Retinal pigment epithelial cell (primary cell): ENCODE measurements around the gene KAT14.

Source experiments
- DNase-seq: peaks from one replicate; pipeline ENCODE4 v3.0.0-alpha.2; 2010; ENCODE audit warnings: low read depth
- H3K4me3 ChIP-seq: 2 replicates; pipeline ENCODE4 v1.5.1; 2011; ENCODE audit warnings: mild to moderate bottlenecking, low read length, control low read depth, moderate library complexity
- TF ChIP-seq, protein P1 (sequence below): conservative IDR thresholded peaks from 2 replicates; pipeline ENCODE4 v1.5.1; 2011; ENCODE audit warnings: low read depth, low read length, control low read depth, inconsistent platforms

KAT14 gene

DNA sequence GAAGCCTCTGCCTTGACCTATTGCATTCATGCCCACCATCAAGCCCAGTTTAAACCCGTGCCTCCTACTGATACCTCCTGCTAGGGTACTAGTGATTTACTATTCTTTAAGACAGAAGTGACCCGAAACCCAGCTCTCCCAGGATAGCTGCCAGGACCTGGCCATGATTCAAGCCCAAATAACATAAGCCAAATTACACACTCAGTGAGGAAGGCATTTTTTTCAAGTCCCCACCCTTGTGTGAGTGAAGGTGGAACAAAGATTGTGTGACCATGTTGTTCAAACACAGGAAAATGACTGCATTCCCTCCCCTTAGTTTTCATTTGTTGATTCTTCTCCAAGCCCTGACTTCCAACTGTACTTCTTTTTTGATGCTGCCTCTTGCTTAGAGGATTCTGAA is 3.7 kb upstream of the KAT14 start:
- DNase-seq = no peak
- TF ChIP-seq, protein P1, sequence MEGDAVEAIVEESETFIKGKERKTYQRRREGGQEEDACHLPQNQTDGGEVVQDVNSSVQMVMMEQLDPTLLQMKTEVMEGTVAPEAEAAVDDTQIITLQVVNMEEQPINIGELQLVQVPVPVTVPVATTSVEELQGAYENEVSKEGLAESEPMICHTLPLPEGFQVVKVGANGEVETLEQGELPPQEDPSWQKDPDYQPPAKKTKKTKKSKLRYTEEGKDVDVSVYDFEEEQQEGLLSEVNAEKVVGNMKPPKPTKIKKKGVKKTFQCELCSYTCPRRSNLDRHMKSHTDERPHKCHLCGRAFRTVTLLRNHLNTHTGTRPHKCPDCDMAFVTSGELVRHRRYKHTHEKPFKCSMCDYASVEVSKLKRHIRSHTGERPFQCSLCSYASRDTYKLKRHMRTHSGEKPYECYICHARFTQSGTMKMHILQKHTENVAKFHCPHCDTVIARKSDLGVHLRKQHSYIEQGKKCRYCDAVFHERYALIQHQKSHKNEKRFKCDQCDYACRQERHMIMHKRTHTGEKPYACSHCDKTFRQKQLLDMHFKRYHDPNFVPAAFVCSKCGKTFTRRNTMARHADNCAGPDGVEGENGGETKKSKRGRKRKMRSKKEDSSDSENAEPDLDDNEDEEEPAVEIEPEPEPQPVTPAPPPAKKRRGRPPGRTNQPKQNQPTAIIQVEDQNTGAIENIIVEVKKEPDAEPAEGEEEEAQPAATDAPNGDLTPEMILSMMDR = no peak
- no peak overlapping the region for H3K4me3 ChIP-seq

- DNase-seq = no peak
- TF ChIP-seq, protein P1 = no peak
- peak overlapping the region; percentile 90 for H3K4me3 ChIP-seq
Observed at GRCh38 chr20:18138266-18138582, 561 bp downstream of the KAT14 start.

- H3K4me3 ChIP-seq = peak overlapping the region; percentile 90
- TF ChIP-seq, protein P1 = no peak
- DNase-seq = no peak
Observed at GRCh38 chr20:18138639-18139583, 1.2 kb downstream of the KAT14 start.

- H3K4me3 ChIP-seq = no peak overlapping the region
- TF ChIP-seq, protein P1 = no peak
- DNase-seq = no peak
Observed at GRCh38 chr20:18139832-18140231, 2.2 kb downstream of the KAT14 start.

DNA sequence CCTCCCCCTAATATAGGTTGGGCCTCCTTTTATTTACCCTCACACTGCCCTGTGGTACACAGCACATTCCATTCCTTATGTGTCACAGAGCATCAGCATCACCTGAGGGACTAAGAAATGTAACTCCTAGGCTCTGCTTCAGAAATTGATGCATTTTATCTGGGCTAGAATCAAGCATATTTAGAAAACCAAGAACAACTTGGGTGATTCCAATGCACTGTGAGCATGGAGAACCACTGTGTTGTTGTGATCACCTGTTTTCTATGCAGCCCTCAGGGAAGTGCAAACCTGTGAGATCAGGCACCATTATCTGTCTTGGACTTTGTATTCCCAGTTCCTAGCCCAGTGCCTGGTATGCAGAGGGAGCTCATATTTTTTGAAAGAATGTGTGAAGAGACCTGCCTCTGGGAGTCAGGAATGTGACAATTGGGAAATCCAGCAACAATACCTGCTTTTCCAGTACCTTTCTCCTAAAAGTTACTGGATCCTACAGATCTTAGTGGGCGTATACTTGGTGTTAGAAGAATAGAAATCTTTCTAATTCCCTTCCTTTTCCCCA is 7.0 kb downstream of the KAT14 start:
- TF ChIP-seq, protein P1 = no peak
- no peak overlapping the region for H3K4me3 ChIP-seq
- no peak for DNase-seq

DNA sequence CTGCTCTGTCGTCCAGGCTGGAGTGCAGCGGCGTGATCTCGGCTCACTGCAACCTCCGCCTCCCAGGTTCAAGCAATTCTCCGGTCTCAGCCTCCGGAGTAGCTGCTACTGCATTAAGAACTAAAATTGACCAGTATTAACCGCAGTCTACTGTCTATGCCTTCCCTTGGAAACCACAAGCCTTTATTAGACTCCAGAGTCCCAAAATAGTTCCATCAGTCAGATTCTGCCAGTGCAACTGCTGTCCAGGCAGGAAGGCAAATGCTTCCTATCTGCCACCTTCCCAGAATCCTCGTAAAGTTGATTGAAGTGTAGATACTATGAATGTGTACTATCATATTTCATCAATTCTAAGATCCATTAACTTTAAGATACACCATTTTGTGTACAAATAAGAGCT is 16.7 kb downstream of the KAT14 start:
- TF ChIP-seq, protein P1 = no peak
- no peak for DNase-seq

DNA sequence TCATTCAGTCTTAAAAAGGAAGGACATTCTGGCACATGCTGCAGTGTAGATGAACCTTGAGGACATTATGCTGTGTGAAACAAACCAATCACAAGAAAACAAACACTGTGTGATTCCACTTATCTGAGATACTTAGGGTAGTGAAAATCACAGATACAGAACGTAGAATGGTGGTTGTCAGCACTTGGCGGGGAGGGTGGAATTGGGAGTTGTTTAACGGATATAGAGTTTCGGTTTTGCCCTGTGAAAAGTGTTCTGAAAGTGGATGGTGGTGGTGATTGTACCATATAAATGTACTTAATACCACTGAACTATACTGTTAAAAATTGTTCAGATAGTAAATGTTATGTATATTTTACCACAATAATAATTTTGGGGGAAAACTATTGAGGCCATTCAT is 18.4 kb downstream of the KAT14 start:
- DNase-seq = no peak
- TF ChIP-seq, protein P1 = no peak
- no peak overlapping the region for H3K4me3 ChIP-seq

More for the DNA sequence above, 16.7 kb downstream of the KAT14 start:
- H3K4me3 ChIP-seq = no peak overlapping the region
